GM12872 (cell line): ENCODE data around the gene VPS37C.

Source experiments
- CTCF ChIP-seq: IDR thresholded peaks from 3 replicates; pipeline ENCODE4 v1.5.1; 2011; ENCODE audit warnings: low read depth, mild to moderate bottlenecking, low read length, moderate library complexity; ENCODE audit not compliant: insufficient read depth

Gene VPS37C

GRCh38 chr11:61153593-61154095, 7.6 kb downstream of the VPS37C start:
- TF ChIP-seq CTCF: no peak

GRCh38 chr11:61152816-61153592, 8.2 kb downstream of the VPS37C start:
- no peak for TF ChIP-seq CTCF

GRCh38 chr11:61151545-61152252, 9.5 kb downstream of the VPS37C start:
- no peak for TF ChIP-seq CTCF

GRCh38 chr11:61150706-61151544, 10.3 kb downstream of the VPS37C start:
- TF ChIP-seq CTCF: no peak

- no peak for TF ChIP-seq CTCF
These were observed 11.3 kb downstream of the VPS37C start for GRCh38 chr11:61149624-61150615.

GRCh38 chr11:61147791-61148620, 13.2 kb downstream of the VPS37C start:
- TF ChIP-seq CTCF: no peak
